ENCODE data around the gene FILIP1L. TPM values are rescaled to one million over a fixed set of nuclear protein-coding genes. Genes with fewer than 3 reads are reported as not detected.

The FILIP1L gene
- polyA plus RNA-seq, 1 donor (not counting 4 experiments of a cell fraction or from before 2014, with no cell fraction given), result 14.7 TPM

DNA sequence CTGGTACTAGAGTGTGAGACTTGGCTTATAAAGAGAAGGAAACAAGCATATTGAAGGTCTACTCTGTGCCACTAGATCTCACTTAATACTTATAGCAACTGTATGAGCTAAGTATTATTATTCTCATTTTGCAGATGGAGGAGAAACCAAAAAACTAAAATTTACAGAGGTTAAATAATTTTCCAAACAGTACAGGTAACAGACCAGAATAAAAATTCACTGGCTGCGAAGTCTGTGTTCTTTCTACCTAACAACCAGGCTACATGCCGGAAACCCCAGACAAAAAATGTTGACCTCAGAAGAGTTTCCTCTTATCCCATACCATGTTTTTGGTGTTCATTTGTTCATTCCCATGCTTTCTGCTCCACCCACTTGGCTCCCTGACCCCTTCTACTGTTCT lies 250.0 kb downstream of the FILIP1L start:
- peaks cover 40% of the 10 kb centered on the region for H3K79me2 ChIP-seq (ENCODE audit: control insufficient read depth, insufficient read depth, low read length)
- DNase-seq (ENCODE audit: low read depth, low spot score) (no peak), FAIRE-seq (no peak)
- H3K9ac ChIP-seq (ENCODE audit: control insufficient read depth, extremely low read depth, insufficient read depth, low read length), result no peak overlapping the region
- H3K9me3 ChIP-seq (ENCODE audit: control insufficient read depth, low read depth, low read length), result no peaks in the 10 kb centered on the region
- peaks cover 2% of the 10 kb centered on the region for H3K9me1 ChIP-seq (ENCODE audit: control insufficient read depth, extremely low read depth, insufficient read depth, low read length)
- TF ChIP-seq EZH2 (IDR thresholded peaks at IDR 0.05; ENCODE audit: low read length), result no peak
- TF ChIP-seq, protein P1, sequence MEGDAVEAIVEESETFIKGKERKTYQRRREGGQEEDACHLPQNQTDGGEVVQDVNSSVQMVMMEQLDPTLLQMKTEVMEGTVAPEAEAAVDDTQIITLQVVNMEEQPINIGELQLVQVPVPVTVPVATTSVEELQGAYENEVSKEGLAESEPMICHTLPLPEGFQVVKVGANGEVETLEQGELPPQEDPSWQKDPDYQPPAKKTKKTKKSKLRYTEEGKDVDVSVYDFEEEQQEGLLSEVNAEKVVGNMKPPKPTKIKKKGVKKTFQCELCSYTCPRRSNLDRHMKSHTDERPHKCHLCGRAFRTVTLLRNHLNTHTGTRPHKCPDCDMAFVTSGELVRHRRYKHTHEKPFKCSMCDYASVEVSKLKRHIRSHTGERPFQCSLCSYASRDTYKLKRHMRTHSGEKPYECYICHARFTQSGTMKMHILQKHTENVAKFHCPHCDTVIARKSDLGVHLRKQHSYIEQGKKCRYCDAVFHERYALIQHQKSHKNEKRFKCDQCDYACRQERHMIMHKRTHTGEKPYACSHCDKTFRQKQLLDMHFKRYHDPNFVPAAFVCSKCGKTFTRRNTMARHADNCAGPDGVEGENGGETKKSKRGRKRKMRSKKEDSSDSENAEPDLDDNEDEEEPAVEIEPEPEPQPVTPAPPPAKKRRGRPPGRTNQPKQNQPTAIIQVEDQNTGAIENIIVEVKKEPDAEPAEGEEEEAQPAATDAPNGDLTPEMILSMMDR (optimal IDR thresholded peaks at IDR 0.05 in 1 of 3, IDR thresholded peaks at IDR 0.05 in 1 of 3, conservative IDR thresholded peaks at IDR 0.05 in 1 of 3; ENCODE audit: extremely low read depth in 1 of 3, insufficient read depth in 2 of 3, low read length in 3 of 3), result no peak
- dilution Hi-C loops (cut with MboI; ENCODE audit: extremely low pct_ligation_motif_present, low sequenced_read_pairs), result no loop called here
- H3K4me3 ChIP-seq (ENCODE audit: control insufficient read depth in 2 of 3, extremely low read depth in 1 of 3, insufficient read depth in 2 of 3, low read depth in 1 of 3, low read length in 3 of 3), result no peak overlapping the region
- no peak overlapping the region for H3K4me2 ChIP-seq (ENCODE audit: control insufficient read depth, extremely low read depth, insufficient read depth, low read depth, low read length)
- peaks cover 13% of the 10 kb centered on the region for H3K4me1 ChIP-seq (ENCODE audit: control insufficient read depth, extremely low read depth, insufficient read depth, low read length)
- H3K36me3 ChIP-seq (ENCODE audit: control insufficient read depth in 2 of 2, extremely low read depth in 1 of 2, insufficient read depth in 2 of 2, low read length in 2 of 2), result peaks cover 10 to 24% of the 10 kb centered on the region in 2 experiments
- H3K27me3 ChIP-seq (ENCODE audit: control insufficient read depth, extremely low read depth, insufficient read depth, low read length), result no peaks in the 10 kb centered on the region
- no peak overlapping the region for H2AFZ ChIP-seq (ENCODE audit: control insufficient read depth, low read length)
- no peak overlapping the region for H3K27ac ChIP-seq (ENCODE audit: control insufficient read depth, insufficient read depth, low read length)
- H4K20me1 ChIP-seq (ENCODE audit: control insufficient read depth, extremely low read depth, insufficient read depth, low read length), result no peaks in the 10 kb centered on the region

DNA sequence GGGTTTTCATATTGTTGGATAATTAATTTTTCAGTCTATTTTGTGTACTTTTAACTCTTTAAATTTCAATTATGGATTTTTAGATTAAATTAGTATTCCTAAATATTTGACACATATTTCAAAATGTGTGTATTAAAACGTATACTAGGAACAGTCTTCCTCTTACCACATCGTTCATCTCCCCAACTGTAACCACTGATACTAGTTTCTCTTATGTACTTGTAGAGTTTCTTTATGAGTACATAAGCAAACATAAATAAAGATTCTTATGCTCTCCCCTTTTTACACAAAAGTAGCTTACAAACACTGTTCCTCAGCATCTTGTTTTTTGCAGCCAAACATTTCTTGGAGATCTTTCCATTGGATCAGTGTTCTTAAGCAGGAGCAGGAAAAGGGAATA lies 250.7 kb downstream of the FILIP1L start:
- H3K27ac ChIP-seq (ENCODE audit: control insufficient read depth, insufficient read depth, low read length), result no peak overlapping the region
- H3K27me3 ChIP-seq (ENCODE audit: control insufficient read depth, extremely low read depth, insufficient read depth, low read length), result no peaks in the 10 kb centered on the region
- H3K9ac ChIP-seq (ENCODE audit: control insufficient read depth, extremely low read depth, insufficient read depth, low read length), result no peak overlapping the region
- no peaks in the 10 kb centered on the region for H4K20me1 ChIP-seq (ENCODE audit: control insufficient read depth, extremely low read depth, insufficient read depth, low read length)
- H3K4me2 ChIP-seq (ENCODE audit: control insufficient read depth, extremely low read depth, insufficient read depth, low read depth, low read length), result no peak overlapping the region
- H3K79me2 ChIP-seq (ENCODE audit: control insufficient read depth, insufficient read depth, low read length), result peaks cover 44% of the 10 kb centered on the region
- no peak overlapping the region for H3K4me3 ChIP-seq (ENCODE audit: control insufficient read depth in 2 of 3, extremely low read depth in 1 of 3, insufficient read depth in 2 of 3, low read depth in 1 of 3, low read length in 3 of 3)
- H3K36me3 ChIP-seq (ENCODE audit: control insufficient read depth in 2 of 2, extremely low read depth in 1 of 2, insufficient read depth in 2 of 2, low read length in 2 of 2), result peaks cover 14 to 26% of the 10 kb centered on the region in 2 experiments
- peaks cover 2% of the 10 kb centered on the region for H3K9me1 ChIP-seq (ENCODE audit: control insufficient read depth, extremely low read depth, insufficient read depth, low read length)
- DNase-seq (ENCODE audit: low read depth, low spot score) (no peak), FAIRE-seq (no peak)
- dilution Hi-C loops (cut with MboI; ENCODE audit: extremely low pct_ligation_motif_present, low sequenced_read_pairs), result no loop called here
- H3K9me3 ChIP-seq (ENCODE audit: control insufficient read depth, low read depth, low read length), result no peaks in the 10 kb centered on the region
- TF ChIP-seq, protein P1 (optimal IDR thresholded peaks at IDR 0.05 in 1 of 3, IDR thresholded peaks at IDR 0.05 in 1 of 3, conservative IDR thresholded peaks at IDR 0.05 in 1 of 3; ENCODE audit: extremely low read depth in 1 of 3, insufficient read depth in 2 of 3, low read length in 3 of 3), result no peak
- no peak for TF ChIP-seq EZH2 (IDR thresholded peaks at IDR 0.05; ENCODE audit: low read length)
- H3K4me1 ChIP-seq (ENCODE audit: control insufficient read depth, extremely low read depth, insufficient read depth, low read length), result peaks cover 15% of the 10 kb centered on the region
- no peak overlapping the region for H2AFZ ChIP-seq (ENCODE audit: control insufficient read depth, low read length)

Measured in keratinocyte (primary cell).